Measurements from ENCODE around the gene SEMA7A.
A peak's percentile ranks its signal among the peaks of the same experiment; 100 is the strongest.

Gene SEMA7A

GRCh38 chr15:74387621-74388362, 46.0 kb downstream of the SEMA7A start:
- DNase-seq: no peak
- Mint-ChIP-seq H3K27me3 (no peaks in the 10 kb centered on the region), H3K9me3 (no peaks in the 10 kb centered on the region), H3K4me3 (no peak overlapping the region), H3K36me3 (ENCODE audit: low read depth) (no peaks in the 10 kb centered on the region), H3K27ac (peak overlapping the region; percentile 23), H3K4me1 (ENCODE audit: low read depth) (peaks cover 78% of the 10 kb centered on the region)

GRCh38 chr15:74387141-74387541, 46.6 kb downstream of the SEMA7A start:
- no peaks in the 10 kb centered on the region for H3K27me3 Mint-ChIP-seq
- no peaks in the 10 kb centered on the region for H3K9me3 Mint-ChIP-seq
- peak overlapping the region; percentile 79 for H3K27ac Mint-ChIP-seq
- peaks cover 78% of the 10 kb centered on the region for H3K4me1 Mint-ChIP-seq (ENCODE audit: low read depth)
- no peak overlapping the region for H3K4me3 Mint-ChIP-seq
- DNase-seq: no peak
- H3K36me3 Mint-ChIP-seq (ENCODE audit: low read depth): no peaks in the 10 kb centered on the region

GRCh38 chr15:74386496-74387140, 47.1 kb downstream of the SEMA7A start:
- Mint-ChIP-seq H3K36me3 (ENCODE audit: low read depth) (no peaks in the 10 kb centered on the region), H3K4me3 (no peak overlapping the region), H3K4me1 (ENCODE audit: low read depth) (peaks cover 78% of the 10 kb centered on the region), H3K9me3 (no peaks in the 10 kb centered on the region), H3K27ac (peak overlapping the region; percentile 83), H3K27me3 (no peaks in the 10 kb centered on the region)
- DNase-seq: no peak

GRCh38 chr15:74385733-74386132, 48.0 kb downstream of the SEMA7A start:
- no peaks in the 10 kb centered on the region for H3K27me3 Mint-ChIP-seq
- H3K4me3 Mint-ChIP-seq: peak overlapping the region; percentile 25

GRCh38 chr15:74384881-74385643, 48.7 kb downstream of the SEMA7A start:
- peak overlapping the region; percentile 63 for H3K4me3 Mint-ChIP-seq
- H3K9me3 Mint-ChIP-seq: no peaks in the 10 kb centered on the region
- DNase-seq: peak; percentile 76
- H3K27ac Mint-ChIP-seq: peak overlapping the region; percentile 96
- no peaks in the 10 kb centered on the region for H3K36me3 Mint-ChIP-seq (ENCODE audit: low read depth)
- no peaks in the 10 kb centered on the region for H3K27me3 Mint-ChIP-seq
- H3K4me1 Mint-ChIP-seq (ENCODE audit: low read depth): peaks cover 79% of the 10 kb centered on the region

More at GRCh38 chr15:74385733-74386132, 48.0 kb downstream of the SEMA7A start:
- peak overlapping the region; percentile 96 for H3K27ac Mint-ChIP-seq
- no peaks in the 10 kb centered on the region for H3K36me3 Mint-ChIP-seq (ENCODE audit: low read depth)
- no peak for DNase-seq
- no peaks in the 10 kb centered on the region for H3K9me3 Mint-ChIP-seq
- H3K4me1 Mint-ChIP-seq (ENCODE audit: low read depth): peaks cover 78% of the 10 kb centered on the region

GRCh38 chr15:74384566-74384880, 49.2 kb downstream of the SEMA7A start:
- Mint-ChIP-seq H3K9me3 (no peaks in the 10 kb centered on the region), H3K4me3 (peak overlapping the region; percentile 63), H3K27ac (peak overlapping the region; percentile 96), H3K36me3 (ENCODE audit: low read depth) (no peaks in the 10 kb centered on the region), H3K4me1 (ENCODE audit: low read depth) (peaks cover 80% of the 10 kb centered on the region), H3K27me3 (no peaks in the 10 kb centered on the region)
- DNase-seq: peak; percentile 71

GRCh38 chr15:74383695-74384565, 49.8 kb downstream of the SEMA7A start:
- Mint-ChIP-seq H3K27me3 (no peaks in the 10 kb centered on the region), H3K36me3 (ENCODE audit: low read depth) (no peaks in the 10 kb centered on the region), H3K27ac (peak overlapping the region; percentile 96), H3K9me3 (no peaks in the 10 kb centered on the region), H3K4me3 (peak overlapping the region; percentile 63), H3K4me1 (ENCODE audit: low read depth) (peaks cover 81% of the 10 kb centered on the region)
- peak; percentile 84 for DNase-seq

- peaks cover 88% of the 10 kb centered on the region for H3K4me1 Mint-ChIP-seq (ENCODE audit: low read depth)
- H3K4me3 Mint-ChIP-seq: peak overlapping the region; percentile 63
- no peaks in the 10 kb centered on the region for H3K36me3 Mint-ChIP-seq (ENCODE audit: low read depth)
- peak overlapping the region; percentile 96 for H3K27ac Mint-ChIP-seq
- no peaks in the 10 kb centered on the region for H3K27me3 Mint-ChIP-seq
- no peak for DNase-seq
- no peaks in the 10 kb centered on the region for H3K9me3 Mint-ChIP-seq
Measured at GRCh38 chr15:74383286-74383685, 50.5 kb downstream of the SEMA7A start.

- no peaks in the 10 kb centered on the region for H3K27me3 Mint-ChIP-seq
- no peaks in the 10 kb centered on the region for H3K36me3 Mint-ChIP-seq (ENCODE audit: low read depth)
- no peak overlapping the region for H3K4me3 Mint-ChIP-seq
- DNase-seq: peak; percentile 86
- no peaks in the 10 kb centered on the region for H3K9me3 Mint-ChIP-seq
- peaks cover 92% of the 10 kb centered on the region for H3K4me1 Mint-ChIP-seq (ENCODE audit: low read depth)
- peak overlapping the region; percentile 96 for H3K27ac Mint-ChIP-seq
Measured at GRCh38 chr15:74382004-74382816, 51.5 kb downstream of the SEMA7A start.

GRCh38 chr15:74381481-74381880, 52.3 kb downstream of the SEMA7A start:
- Mint-ChIP-seq H3K9me3 (no peaks in the 10 kb centered on the region), H3K36me3 (ENCODE audit: low read depth) (no peaks in the 10 kb centered on the region), H3K4me3 (no peak overlapping the region), H3K27me3 (no peaks in the 10 kb centered on the region), H3K27ac (peak overlapping the region; percentile 96), H3K4me1 (ENCODE audit: low read depth) (peaks cover 91% of the 10 kb centered on the region)
- no peak for DNase-seq

GRCh38 chr15:74381190-74381453, 52.6 kb downstream of the SEMA7A start:
- Mint-ChIP-seq H3K27ac (peak overlapping the region; percentile 96), H3K9me3 (no peaks in the 10 kb centered on the region), H3K27me3 (no peaks in the 10 kb centered on the region), H3K4me3 (no peak overlapping the region), H3K36me3 (ENCODE audit: low read depth) (no peaks in the 10 kb centered on the region), H3K4me1 (ENCODE audit: low read depth) (peaks cover 89% of the 10 kb centered on the region)
- no peak for DNase-seq

GRCh38 chr15:74380361-74381189, 53.2 kb downstream of the SEMA7A start:
- no peaks in the 10 kb centered on the region for H3K36me3 Mint-ChIP-seq (ENCODE audit: low read depth)
- H3K4me3 Mint-ChIP-seq: no peak overlapping the region
- H3K4me1 Mint-ChIP-seq (ENCODE audit: low read depth): peaks cover 87% of the 10 kb centered on the region
- no peaks in the 10 kb centered on the region for H3K9me3 Mint-ChIP-seq
- no peaks in the 10 kb centered on the region for H3K27me3 Mint-ChIP-seq
- H3K27ac Mint-ChIP-seq: peak overlapping the region; percentile 96
- no peak for DNase-seq

- no peaks in the 10 kb centered on the region for H3K27me3 Mint-ChIP-seq
- H3K4me1 Mint-ChIP-seq (ENCODE audit: low read depth): peaks cover 85% of the 10 kb centered on the region
- DNase-seq: peak; percentile 76
- H3K36me3 Mint-ChIP-seq (ENCODE audit: low read depth): no peaks in the 10 kb centered on the region
- H3K4me3 Mint-ChIP-seq: peak overlapping the region; percentile 16
- peak overlapping the region; percentile 77 for H3K27ac Mint-ChIP-seq
- H3K9me3 Mint-ChIP-seq: no peaks in the 10 kb centered on the region
Measured at GRCh38 chr15:74378848-74379247, 54.9 kb downstream of the SEMA7A start.

All from activated T-cell treated with anti-CD3 and anti-CD28 coated beads, Interleukin-2, amount 50 U/mL, for 24 hours (primary cell).